ENCODE data around the gene LAIR2.

The LAIR2 gene

DNA sequence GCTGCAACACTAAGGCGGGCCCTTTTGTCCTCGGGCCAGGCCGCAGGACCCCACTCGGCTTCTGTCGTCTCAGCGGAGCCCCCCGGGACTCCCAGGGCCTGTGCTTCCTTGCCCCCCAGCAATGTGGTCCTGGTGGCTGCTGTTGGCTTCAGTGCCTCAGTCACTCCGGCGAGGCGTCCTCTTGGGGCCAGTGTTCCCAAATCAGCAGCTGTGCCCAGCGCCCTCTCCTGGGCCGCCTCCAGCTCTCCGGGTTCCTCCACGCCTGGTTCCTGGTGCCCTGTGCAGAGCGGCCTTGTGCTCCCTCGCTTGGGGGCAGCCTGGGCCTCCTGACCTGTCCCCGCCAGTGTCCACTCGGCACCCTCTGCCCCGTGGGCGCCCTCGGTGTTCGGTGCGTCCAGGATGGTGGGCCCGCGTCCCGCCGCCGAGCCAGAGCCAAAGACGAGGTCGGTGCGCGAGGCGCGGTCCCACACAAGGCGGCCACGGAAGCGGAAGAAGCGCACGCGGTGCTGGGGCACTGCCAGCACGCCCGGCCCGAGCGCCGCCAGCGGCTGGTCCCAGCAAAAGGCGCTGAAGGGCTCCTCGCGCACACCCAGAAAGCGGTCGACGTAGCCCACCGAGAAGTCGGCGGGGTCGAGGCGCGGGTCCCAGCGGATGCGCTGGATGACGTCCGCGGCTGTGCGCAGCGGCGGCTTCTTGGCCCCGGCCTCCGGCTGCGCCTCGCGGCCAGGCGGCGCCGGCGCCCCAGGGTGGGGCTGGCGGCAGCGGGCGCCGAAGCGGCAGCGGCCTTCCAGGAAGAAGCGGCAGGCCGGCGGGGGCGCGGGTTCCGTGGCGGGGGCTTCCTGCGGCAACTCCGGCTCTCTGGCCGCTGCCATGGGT lies 39.7 kb upstream of the LAIR2 start:
- no peak overlapping the region for H2AFZ ChIP-seq (ENCODE audit: low read depth, low read length)

DNA sequence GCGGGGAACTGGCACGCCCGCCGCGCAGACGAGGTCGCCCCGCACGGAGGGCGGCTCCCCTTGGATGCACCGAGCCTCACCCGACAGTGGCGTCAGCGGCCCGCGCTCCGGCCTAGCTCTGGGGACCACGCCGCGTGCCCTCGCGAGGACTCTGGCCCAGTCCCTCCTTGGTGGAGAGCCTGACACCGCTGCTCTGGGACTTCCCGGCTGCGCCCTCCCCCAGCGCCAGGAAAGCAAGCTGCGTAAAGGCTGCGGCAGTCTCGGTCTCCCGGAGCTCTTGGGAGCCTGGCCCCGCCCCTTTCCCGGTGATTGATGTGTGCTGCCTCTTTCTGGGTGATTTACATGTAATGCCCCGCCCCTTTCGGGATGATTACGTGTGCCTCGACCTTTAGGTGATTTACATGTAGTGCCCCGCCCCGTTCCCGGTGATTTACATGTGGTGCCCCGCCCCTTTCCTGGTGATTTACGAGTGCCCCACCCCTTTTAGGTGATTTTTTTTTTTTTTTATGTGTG lies 39.0 kb upstream of the LAIR2 start, which contains the start of gene LENG9:
Gene LENG9, minus strand, starts transcription at position 248 of the 513 bp plus-strand sequence. CDS start 252 bp downstream, outside the sequence.
- H2AFZ ChIP-seq (ENCODE audit: low read depth, low read length) = peak within 1 kb of the TSS; percentile 77
- DNase-seq = peak; percentile 66

More for the DNA sequence above, 39.7 kb upstream of the LAIR2 start:
- TF ChIP-seq EZH2 (IDR thresholded peaks at IDR 0.05; ENCODE audit: borderline replicate concordance, low read depth, low read length, severe bottlenecking) = no peak
- TF ChIP-seq, protein P1, sequence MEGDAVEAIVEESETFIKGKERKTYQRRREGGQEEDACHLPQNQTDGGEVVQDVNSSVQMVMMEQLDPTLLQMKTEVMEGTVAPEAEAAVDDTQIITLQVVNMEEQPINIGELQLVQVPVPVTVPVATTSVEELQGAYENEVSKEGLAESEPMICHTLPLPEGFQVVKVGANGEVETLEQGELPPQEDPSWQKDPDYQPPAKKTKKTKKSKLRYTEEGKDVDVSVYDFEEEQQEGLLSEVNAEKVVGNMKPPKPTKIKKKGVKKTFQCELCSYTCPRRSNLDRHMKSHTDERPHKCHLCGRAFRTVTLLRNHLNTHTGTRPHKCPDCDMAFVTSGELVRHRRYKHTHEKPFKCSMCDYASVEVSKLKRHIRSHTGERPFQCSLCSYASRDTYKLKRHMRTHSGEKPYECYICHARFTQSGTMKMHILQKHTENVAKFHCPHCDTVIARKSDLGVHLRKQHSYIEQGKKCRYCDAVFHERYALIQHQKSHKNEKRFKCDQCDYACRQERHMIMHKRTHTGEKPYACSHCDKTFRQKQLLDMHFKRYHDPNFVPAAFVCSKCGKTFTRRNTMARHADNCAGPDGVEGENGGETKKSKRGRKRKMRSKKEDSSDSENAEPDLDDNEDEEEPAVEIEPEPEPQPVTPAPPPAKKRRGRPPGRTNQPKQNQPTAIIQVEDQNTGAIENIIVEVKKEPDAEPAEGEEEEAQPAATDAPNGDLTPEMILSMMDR (IDR thresholded peaks at IDR 0.05; ENCODE audit: borderline replicate concordance, extremely low read depth, low read length, poor library complexity, severe bottlenecking) = no peak
- DNase-seq = no peak
- Histone ChIP-seq H3K36me3 (ENCODE audit: insufficient read depth, low read length) (peaks cover 49% of the 10 kb centered on the region), H4K20me1 (ENCODE audit: insufficient read depth, low read length) (peaks cover 49% of the 10 kb centered on the region), H3K9ac (ENCODE audit: low read depth, low read length) (no peak overlapping the region), H3K27me3 (ENCODE audit: insufficient read depth, low read length, poor library complexity) (no peaks in the 10 kb centered on the region), H3K27ac (ENCODE audit: low read length) (no peak overlapping the region), H3K79me2 (ENCODE audit: insufficient read depth, low read length) (peaks cover 10% of the 10 kb centered on the region; the same call in 1 of the 2 replicates), H3K4me1 (ENCODE audit: insufficient read depth, low read length) (peaks cover 16% of the 10 kb centered on the region), H3K4me2 (ENCODE audit: insufficient read depth, low read length) (peak overlapping the region; percentile 96; the same call in 1 of the 2 replicates), H3K4me3 (ENCODE audit: low read depth in 1 of 2, low read length in 2 of 2) (no peak overlapping the region; a peak in 1 of 4 replicates), H3K9me3 (ENCODE audit: insufficient read depth, low read length, severe bottlenecking) (no peaks in the 10 kb centered on the region)
- ATAC-seq (ENCODE audit: insufficient read depth, low read depth) = 0 out of 3 replicates have a peak, but pooled peaks have one; percentile 3

DNA sequence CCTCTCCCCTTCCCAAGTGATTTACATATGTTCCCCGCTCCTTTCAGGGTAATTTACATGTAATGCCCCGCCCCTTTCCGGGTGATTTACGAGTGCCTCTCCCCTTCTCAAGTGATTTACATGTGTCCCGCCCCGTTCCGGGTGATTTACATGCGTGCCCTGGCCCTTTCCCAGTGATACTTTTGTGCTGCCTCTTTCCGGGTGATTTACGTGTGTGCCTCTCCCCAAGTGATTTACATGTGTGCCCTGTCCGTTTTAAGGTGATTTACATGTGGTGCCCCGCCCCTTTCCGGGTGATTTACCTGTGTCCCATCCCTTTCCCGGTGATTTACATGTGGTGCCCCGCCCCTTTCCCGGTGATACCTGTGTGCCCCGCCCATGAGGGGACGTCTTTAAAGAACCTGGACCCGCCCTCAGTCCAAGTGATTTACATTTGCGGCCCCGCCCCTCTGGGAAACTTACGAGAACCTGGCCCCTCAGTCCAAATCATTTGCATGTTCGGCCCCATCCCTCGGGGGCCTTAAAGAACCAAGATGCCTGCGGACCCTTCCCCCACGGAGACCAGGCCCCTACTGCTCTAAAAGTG lies 38.5 kb upstream of the LAIR2 start:
- H3K27ac ChIP-seq (ENCODE audit: low read length) = no peak overlapping the region
- H2AFZ ChIP-seq (ENCODE audit: low read depth, low read length) = peak overlapping the region; percentile 77
- H3K27me3 ChIP-seq (ENCODE audit: insufficient read depth, low read length, poor library complexity) = no peaks in the 10 kb centered on the region
- ATAC-seq (ENCODE audit: insufficient read depth, low read depth) (peak; percentile 55), DNase-seq (peak; percentile 52)
- peak overlapping the region; percentile 35 to 62; a peak in 3 of 4 replicates for H3K4me3 ChIP-seq (ENCODE audit: low read depth in 1 of 2, low read length in 2 of 2)
- H3K9me3 ChIP-seq (ENCODE audit: insufficient read depth, low read length, severe bottlenecking) = no peaks in the 10 kb centered on the region
- peaks cover 37% of the 10 kb centered on the region for H4K20me1 ChIP-seq (ENCODE audit: insufficient read depth, low read length)
- H3K4me1 ChIP-seq (ENCODE audit: insufficient read depth, low read length) = peaks cover 16% of the 10 kb centered on the region
- peaks cover 36% of the 10 kb centered on the region for H3K36me3 ChIP-seq (ENCODE audit: insufficient read depth, low read length)
- peak overlapping the region; percentile 96 for H3K4me2 ChIP-seq (ENCODE audit: insufficient read depth, low read length)
- peak overlapping the region; percentile 52 for H3K9ac ChIP-seq (ENCODE audit: low read depth, low read length)
- peaks cover 6% of the 10 kb centered on the region; the same call in 1 of the 2 replicates for H3K79me2 ChIP-seq (ENCODE audit: insufficient read depth, low read length)
- no peak for TF ChIP-seq EZH2 (IDR thresholded peaks at IDR 0.05; ENCODE audit: borderline replicate concordance, low read depth, low read length, severe bottlenecking)
- TF ChIP-seq, protein P1 (IDR thresholded peaks at IDR 0.05; ENCODE audit: borderline replicate concordance, extremely low read depth, low read length, poor library complexity, severe bottlenecking) = no peak

More for the DNA sequence above, 39.0 kb upstream of the LAIR2 start, which contains the start of gene LENG9:
- Histone ChIP-seq H3K36me3 (ENCODE audit: insufficient read depth, low read length) (peaks cover 42% of the 10 kb centered on the region), H3K9me3 (ENCODE audit: insufficient read depth, low read length, severe bottlenecking) (no peaks in the 10 kb centered on the region), H3K9ac (ENCODE audit: low read depth, low read length) (peak within 1 kb of the TSS; percentile 52), H3K4me3 (ENCODE audit: low read depth in 1 of 2, low read length in 2 of 2) (peak within 1 kb of the TSS; percentile 35 to 62; a peak in 3 of 4 replicates), H3K4me1 (ENCODE audit: insufficient read depth, low read length) (peaks cover 16% of the 10 kb centered on the region), H3K79me2 (ENCODE audit: insufficient read depth, low read length) (peaks cover 10% of the 10 kb centered on the region; the same call in 1 of the 2 replicates), H4K20me1 (ENCODE audit: insufficient read depth, low read length) (peaks cover 42% of the 10 kb centered on the region), H3K4me2 (ENCODE audit: insufficient read depth, low read length) (peak within 1 kb of the TSS; percentile 96), H3K27ac (ENCODE audit: low read length) (no peak within 1 kb of the TSS), H3K27me3 (ENCODE audit: insufficient read depth, low read length, poor library complexity) (no peaks in the 10 kb centered on the region)
- peak; percentile 23; the same call in 2 of the 3 replicates for ATAC-seq (ENCODE audit: insufficient read depth, low read depth)
- no peak for TF ChIP-seq EZH2 (IDR thresholded peaks at IDR 0.05; ENCODE audit: borderline replicate concordance, low read depth, low read length, severe bottlenecking)
- TF ChIP-seq, protein P1 (IDR thresholded peaks at IDR 0.05; ENCODE audit: borderline replicate concordance, extremely low read depth, low read length, poor library complexity, severe bottlenecking) = no peak
